Measurements from ENCODE around the gene NVL. TPM values are rescaled to one million over a fixed set of nuclear protein-coding genes. Genes with fewer than 3 reads are reported as not detected.

NVL gene
- total RNA-seq, 1 experiment from 2014 or later, result 21.9 TPM

DNA sequence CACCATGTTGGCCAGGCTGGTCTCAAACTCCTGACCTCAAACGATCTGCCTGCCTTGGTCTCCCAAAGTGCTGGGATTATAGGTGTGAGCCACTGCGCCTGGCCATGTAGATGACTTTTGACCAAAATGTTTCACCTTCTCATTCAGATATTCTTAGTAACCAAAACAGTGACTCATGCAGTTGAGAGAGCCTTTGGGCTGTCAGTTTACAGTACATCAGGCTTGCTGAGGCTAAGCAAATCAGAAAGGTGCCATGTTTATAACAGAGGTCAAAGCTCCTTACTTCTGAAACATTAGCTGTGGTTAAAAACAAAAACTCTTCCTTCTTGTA lies 47.7 kb upstream of the NVL start:
- CTCF ChIA-PET, result no interaction called here
- Histone ChIP-seq H3K36me3 (ENCODE audit: control insufficient read depth in 1 of 2, insufficient read depth in 2 of 2, low read length in 2 of 2) (peaks cover 13% of the 10 kb centered on the region in 2 experiments; a peak in 2 of 4 replicates), H3K27ac (ENCODE audit: low read depth, low read length) (no peak overlapping the region), H3K4me3 (replicated peaks in 1 of 2; ENCODE audit: low read depth in 1 of 2, low read length in 2 of 2) (no peak overlapping the region), H3K4me2 (ENCODE audit: low read length) (peak overlapping the region; percentile 39; the same call in 1 of the 2 replicates), H2AFZ (ENCODE audit: low read depth, low read length, poor library complexity, severe bottlenecking) (no peak overlapping the region), H3K9me2 (ENCODE audit: insufficient read depth) (no peaks in the 10 kb centered on the region), H3K79me2 (ENCODE audit: insufficient read depth, low read length) (no peaks in the 10 kb centered on the region), H4K20me1 (ENCODE audit: insufficient read depth) (no peaks in the 10 kb centered on the region; the same call in 1 of the 2 replicates), H3K9ac (ENCODE audit: low read length) (no peak overlapping the region), H3K9me3 (ENCODE audit: control insufficient read depth in 1 of 2, insufficient read depth in 1 of 2, low read depth in 1 of 2, low read length in 2 of 2) (no peaks in the 10 kb centered on the region), H3K4me1 (ENCODE audit: control insufficient read depth in 1 of 2, insufficient read depth in 2 of 2, low read length in 2 of 2) (peaks cover 4 to 20% of the 10 kb centered on the region in 2 experiments; a peak in 3 of 4 replicates), H3K27me3 (ENCODE audit: insufficient read depth, low read length) (no peaks in the 10 kb centered on the region)
- TF ChIP-seq JUND (IDR thresholded peaks at IDR 0.05), result peak; percentile 23; the same call in 1 of the 2 replicates
- TF ChIP-seq FOSL1 (IDR thresholded peaks at IDR 0.05; ENCODE audit: low read depth), result peak; percentile 26; the same call in 1 of the 2 replicates
- TF ChIP-seq EGR1 (IDR thresholded peaks at IDR 0.05; ENCODE audit: low read depth), result no peak
- RAD21 ChIA-PET (ENCODE audit: low non-redundant PET in 1 of 2, low total read pairs in 2 of 2, uncharacterized antibody in 2 of 2, unreplicated experiment in 2 of 2), result interaction anchor here in 1 of 2 experiments (0.7 kb wide), 1 partner anchor 58 kb away, joined by 3 read pairs; no protein-coding TSS in a partner anchor
- intact Hi-C loops (cut with micrococcal nuclease), result no loop called here
- POLR2A ChIA-PET, result no interaction called here
- DNase-seq (ENCODE audit: low read depth, low spot score) (no peak), ATAC-seq (peak; percentile 47; the same call in 1 of the 2 replicates)
- no TSS peak for BruUV-seq (replicated peaks)

- Histone ChIP-seq H3K4me3 (replicated peaks in 1 of 2; ENCODE audit: low read depth in 1 of 2, low read length in 2 of 2) (no peak overlapping the region), H3K4me1 (ENCODE audit: control insufficient read depth in 1 of 2, insufficient read depth in 2 of 2, low read length in 2 of 2) (peaks cover 4 to 20% of the 10 kb centered on the region in 2 experiments; a peak in 3 of 4 replicates), H3K27me3 (ENCODE audit: insufficient read depth, low read length) (no peaks in the 10 kb centered on the region), H3K4me2 (ENCODE audit: low read length) (no peak overlapping the region), H3K9me3 (ENCODE audit: control insufficient read depth in 1 of 2, insufficient read depth in 1 of 2, low read depth in 1 of 2, low read length in 2 of 2) (no peaks in the 10 kb centered on the region), H3K36me3 (ENCODE audit: control insufficient read depth in 1 of 2, insufficient read depth in 2 of 2, low read length in 2 of 2) (peaks cover 18 to 26% of the 10 kb centered on the region in 2 experiments; a peak in 3 of 4 replicates), H4K20me1 (ENCODE audit: insufficient read depth) (no peaks in the 10 kb centered on the region; the same call in 1 of the 2 replicates), H3K9ac (ENCODE audit: low read length) (no peak overlapping the region), H3K79me2 (ENCODE audit: insufficient read depth, low read length) (no peaks in the 10 kb centered on the region), H3K9me2 (ENCODE audit: insufficient read depth) (no peaks in the 10 kb centered on the region), H2AFZ (ENCODE audit: low read depth, low read length, poor library complexity, severe bottlenecking) (no peak overlapping the region), H3K27ac (ENCODE audit: low read depth, low read length) (no peak overlapping the region)
- no peak for ATAC-seq
- intact Hi-C loops (cut with micrococcal nuclease), result no loop called here
- no TSS peak for BruUV-seq (replicated peaks)
- POLR2A ChIA-PET, result no interaction called here
- RAD21 ChIA-PET (ENCODE audit: low non-redundant PET in 1 of 2, low total read pairs in 2 of 2, uncharacterized antibody in 2 of 2, unreplicated experiment in 2 of 2), result no interaction called here
- no peak for DNase-seq (ENCODE audit: low read depth, low spot score)
- CTCF ChIA-PET, result no interaction called here
- TF ChIP-seq ZFX (IDR thresholded peaks at IDR 0.05), result no peak
- no peak for TF ChIP-seq POLR2A (IDR thresholded peaks at IDR 0.05; ENCODE audit: borderline replicate concordance, extremely low read depth, insufficient read depth, insufficient read length)
- TF ChIP-seq CEBPB (IDR thresholded peaks at IDR 0.05; ENCODE audit: low read depth), result no peak
- TF ChIP-seq FOSL1 (IDR thresholded peaks at IDR 0.05; ENCODE audit: low read depth), result no peak
- TF ChIP-seq SP1 (IDR thresholded peaks at IDR 0.05; ENCODE audit: low read depth), result no peak
- TF ChIP-seq SRF (IDR thresholded peaks at IDR 0.05; ENCODE audit: low read depth), result no peak
- TF ChIP-seq EGR1 (IDR thresholded peaks at IDR 0.05; ENCODE audit: low read depth), result no peak
- no peak for TF ChIP-seq TCF7L2 (IDR thresholded peaks at IDR 0.05; ENCODE audit: borderline replicate concordance, extremely low read depth, insufficient read depth, insufficient read length)
- TF ChIP-seq CBX3 (IDR thresholded peaks at IDR 0.05; ENCODE audit: low read depth), result no peak
- TF ChIP-seq EZH2 (IDR thresholded peaks at IDR 0.05), result no peak
These were observed 45.1 kb upstream of the NVL start for GRCh38 chr1:224375059-224375458.

All from HCT116 (cell line).